ENCODE data around the gene USH2A.
"Not testable (repeated sequence)": the region's sequence is repeated elsewhere in the genome, so short reads cannot be mapped to it uniquely, and the experiment has no call there.

USH2A gene

DNA sequence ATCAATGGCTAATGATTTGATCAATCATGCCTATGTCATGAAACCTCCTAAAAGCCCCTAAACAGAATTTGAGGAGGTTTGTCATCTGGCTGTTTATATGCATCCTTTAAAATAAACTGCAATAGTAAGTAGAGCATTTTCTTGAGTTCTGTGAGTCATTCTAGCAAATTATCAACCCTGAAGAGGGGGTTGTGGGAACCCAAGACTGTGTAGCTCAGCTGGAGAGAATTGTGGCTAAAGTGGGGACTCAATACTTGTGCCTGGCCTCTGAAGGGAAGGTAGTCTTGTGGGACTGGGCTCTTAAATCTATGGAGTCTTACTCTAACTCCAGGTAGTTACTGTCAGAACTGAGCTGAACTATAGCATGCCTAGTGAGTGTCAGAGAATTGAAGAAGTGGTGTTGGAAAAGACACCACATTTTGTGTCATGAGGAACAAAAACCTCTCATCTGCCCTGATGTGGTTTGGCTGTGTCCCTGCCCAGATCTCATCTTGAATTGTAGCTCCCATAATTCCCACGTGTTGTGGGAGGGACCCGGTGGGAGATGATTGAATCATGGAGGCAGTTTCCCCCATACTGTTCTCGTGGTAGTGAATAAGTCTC lies 402.4 kb downstream of the USH2A start:
- H3K36me3 ChIP-seq = no peaks in the 10 kb centered on the region
- no peaks in the 10 kb centered on the region for H3K27me3 ChIP-seq
- DNase-seq = no peak
- no peaks in the 10 kb centered on the region for H3K4me1 ChIP-seq
- no peaks in the 10 kb centered on the region for H3K9me3 ChIP-seq
- H3K4me3 ChIP-seq = no peak overlapping the region
- H3K27ac ChIP-seq = no peak overlapping the region
- TF ChIP-seq, protein P1, sequence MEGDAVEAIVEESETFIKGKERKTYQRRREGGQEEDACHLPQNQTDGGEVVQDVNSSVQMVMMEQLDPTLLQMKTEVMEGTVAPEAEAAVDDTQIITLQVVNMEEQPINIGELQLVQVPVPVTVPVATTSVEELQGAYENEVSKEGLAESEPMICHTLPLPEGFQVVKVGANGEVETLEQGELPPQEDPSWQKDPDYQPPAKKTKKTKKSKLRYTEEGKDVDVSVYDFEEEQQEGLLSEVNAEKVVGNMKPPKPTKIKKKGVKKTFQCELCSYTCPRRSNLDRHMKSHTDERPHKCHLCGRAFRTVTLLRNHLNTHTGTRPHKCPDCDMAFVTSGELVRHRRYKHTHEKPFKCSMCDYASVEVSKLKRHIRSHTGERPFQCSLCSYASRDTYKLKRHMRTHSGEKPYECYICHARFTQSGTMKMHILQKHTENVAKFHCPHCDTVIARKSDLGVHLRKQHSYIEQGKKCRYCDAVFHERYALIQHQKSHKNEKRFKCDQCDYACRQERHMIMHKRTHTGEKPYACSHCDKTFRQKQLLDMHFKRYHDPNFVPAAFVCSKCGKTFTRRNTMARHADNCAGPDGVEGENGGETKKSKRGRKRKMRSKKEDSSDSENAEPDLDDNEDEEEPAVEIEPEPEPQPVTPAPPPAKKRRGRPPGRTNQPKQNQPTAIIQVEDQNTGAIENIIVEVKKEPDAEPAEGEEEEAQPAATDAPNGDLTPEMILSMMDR (IDR thresholded peaks at IDR 0.05) = no peak
- intact Hi-C loops (cut with DNase I; ENCODE audit: low total_unique reads) = no loop called here

DNA sequence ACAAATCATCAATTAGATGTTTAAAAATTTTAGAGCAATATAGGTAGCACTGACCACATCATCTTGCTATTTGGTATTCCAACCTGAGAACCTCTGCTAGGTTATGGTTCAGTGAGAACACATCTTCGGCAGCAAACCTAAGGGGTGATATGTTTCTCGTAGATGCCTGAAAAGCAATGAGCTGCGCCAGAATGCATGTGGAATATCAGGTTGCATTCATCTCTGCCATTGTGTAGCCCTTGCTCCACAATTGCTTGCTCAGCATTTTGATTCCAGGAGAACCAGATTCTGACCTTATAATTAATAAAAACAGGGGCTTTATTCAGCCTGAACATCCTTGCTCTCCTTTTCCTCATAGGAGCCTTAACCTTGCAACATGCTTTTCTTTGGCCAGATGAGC lies 408.1 kb downstream of the USH2A start:
- no peaks in the 10 kb centered on the region for H3K36me3 ChIP-seq

DNA sequence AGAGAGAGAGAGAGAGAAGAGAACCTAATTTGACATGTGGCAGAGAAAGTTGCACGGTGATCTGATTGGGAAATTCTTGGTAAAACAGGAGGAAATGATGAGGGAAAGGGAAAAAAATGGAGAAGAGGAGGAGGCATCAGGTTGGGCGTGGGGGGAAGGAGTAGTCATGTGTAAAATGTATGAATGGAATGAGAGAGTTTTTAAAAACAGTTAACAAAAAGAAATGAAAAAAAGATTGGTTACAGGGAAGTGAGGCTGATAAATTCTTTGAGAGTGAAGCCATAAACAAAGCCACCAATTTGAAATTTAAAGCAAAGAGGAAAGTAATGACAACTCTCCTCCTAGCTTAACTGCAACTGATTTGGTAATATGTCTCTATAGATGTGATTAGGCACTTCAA lies 409.2 kb downstream of the USH2A start:
- H3K36me3 ChIP-seq = no peaks in the 10 kb centered on the region
- H3K27me3 ChIP-seq = no peaks in the 10 kb centered on the region
- H3K9me3 ChIP-seq = no peaks in the 10 kb centered on the region
- no peaks in the 10 kb centered on the region for H3K4me1 ChIP-seq
- no peak overlapping the region for H3K27ac ChIP-seq
- TF ChIP-seq, protein P1 (IDR thresholded peaks at IDR 0.05) = no peak
- DNase-seq = no peak
- H3K4me3 ChIP-seq = no peak overlapping the region
- intact Hi-C loops (cut with DNase I; ENCODE audit: low total_unique reads) = no loop called here

More for the DNA sequence above, 408.1 kb downstream of the USH2A start:
- TF ChIP-seq, protein P1 (IDR thresholded peaks at IDR 0.05) = no peak
- H3K4me3 ChIP-seq = no peak overlapping the region
- no peaks in the 10 kb centered on the region for H3K27me3 ChIP-seq
- DNase-seq = no peak
- H3K4me1 ChIP-seq = no peaks in the 10 kb centered on the region
- intact Hi-C loops (cut with DNase I; ENCODE audit: low total_unique reads) = no loop called here
- H3K27ac ChIP-seq = no peak overlapping the region
- H3K9me3 ChIP-seq = no peaks in the 10 kb centered on the region

DNA sequence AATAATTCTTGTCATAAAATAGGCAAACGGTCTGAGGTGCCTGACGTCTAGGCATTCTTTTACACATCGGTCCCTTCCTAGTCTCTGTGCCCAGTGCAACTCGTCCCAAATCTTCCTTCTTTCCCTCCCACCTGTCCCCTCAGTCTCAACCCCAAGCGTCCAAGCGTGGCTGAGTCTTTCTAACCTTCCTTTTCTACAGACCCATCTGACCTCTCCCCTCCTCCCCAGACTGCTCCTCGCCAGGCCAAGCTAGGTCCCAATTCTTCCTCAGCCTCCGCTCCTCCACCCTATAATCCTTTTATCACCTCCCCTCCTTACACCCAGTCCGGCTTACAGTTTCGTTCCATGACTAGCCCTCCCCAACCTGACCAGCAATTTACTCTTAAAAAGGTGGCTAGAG lies 413.8 kb downstream of the USH2A start:
- H3K9me3 ChIP-seq; intact Hi-C loops (cut with DNase I; ENCODE audit: low total_unique reads); H3K36me3 ChIP-seq; DNase-seq; H3K27me3 ChIP-seq; H3K4me3 ChIP-seq; H3K4me1 ChIP-seq; H3K27ac ChIP-seq: not testable (repeated sequence)

DNA sequence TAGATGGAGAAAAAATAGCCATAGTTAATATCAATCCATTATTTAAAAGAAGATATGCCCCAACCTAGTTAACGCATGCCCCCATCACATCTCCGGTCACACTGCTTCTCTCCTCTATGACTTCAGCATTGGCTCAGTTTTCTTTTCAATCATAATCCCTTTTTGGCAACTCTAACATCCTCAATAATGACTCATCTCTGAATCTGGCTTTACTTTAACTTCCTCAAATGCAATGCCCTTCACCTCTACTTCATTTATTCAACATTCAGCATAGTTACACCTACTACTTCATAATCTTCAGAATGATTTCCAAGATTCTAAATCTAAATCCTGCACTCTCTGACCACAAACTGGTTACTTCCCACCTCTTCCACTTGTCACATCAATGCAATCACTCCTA lies 417.3 kb downstream of the USH2A start:
- Histone ChIP-seq H3K27me3 (no peaks in the 10 kb centered on the region), H3K4me1 (no peaks in the 10 kb centered on the region), H3K27ac (no peak overlapping the region), H3K36me3 (no peaks in the 10 kb centered on the region), H3K9me3 (no peaks in the 10 kb centered on the region), H3K4me3 (no peak overlapping the region)
- intact Hi-C loops (cut with DNase I; ENCODE audit: low total_unique reads) = no loop called here
- DNase-seq = no peak
- TF ChIP-seq, protein P1 (IDR thresholded peaks at IDR 0.05) = no peak

DNA sequence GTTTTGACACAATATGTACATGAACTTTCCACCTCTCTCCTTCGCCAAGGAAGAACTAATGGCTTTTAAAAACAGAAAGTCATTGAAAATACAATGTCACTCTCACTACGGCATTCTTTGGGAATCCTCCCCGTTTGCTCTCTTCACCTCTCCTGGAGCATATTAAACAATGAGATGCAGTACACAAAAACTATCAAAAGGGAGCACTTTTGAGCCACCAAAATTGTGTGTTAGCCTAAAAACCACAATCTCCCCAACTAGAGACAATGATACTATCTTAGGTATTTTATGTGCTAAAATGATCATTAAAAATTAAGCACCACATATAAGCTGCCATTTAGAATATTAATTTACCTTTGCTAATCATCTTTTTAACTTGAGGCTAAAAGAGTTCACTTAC lies 430.6 kb downstream of the USH2A start:
- Histone ChIP-seq H3K9me3 (no peaks in the 10 kb centered on the region), H3K27ac (no peak overlapping the region), H3K27me3 (no peaks in the 10 kb centered on the region), H3K36me3 (no peaks in the 10 kb centered on the region), H3K4me1 (no peaks in the 10 kb centered on the region), H3K4me3 (no peak overlapping the region)
- no peak for DNase-seq
- TF ChIP-seq, protein P1 (IDR thresholded peaks at IDR 0.05) = peak in 1 of 2 experiments; percentile 19
- intact Hi-C loops (cut with DNase I; ENCODE audit: low total_unique reads) = no loop called here
